ENCODE data around the gene ZMIZ1. TPM values are rescaled to one million over a fixed set of nuclear protein-coding genes. Genes with fewer than 3 reads are reported as not detected.

Gene ZMIZ1
- total RNA-seq, 1 experiment from 2014 or later = 42.3 TPM

DNA sequence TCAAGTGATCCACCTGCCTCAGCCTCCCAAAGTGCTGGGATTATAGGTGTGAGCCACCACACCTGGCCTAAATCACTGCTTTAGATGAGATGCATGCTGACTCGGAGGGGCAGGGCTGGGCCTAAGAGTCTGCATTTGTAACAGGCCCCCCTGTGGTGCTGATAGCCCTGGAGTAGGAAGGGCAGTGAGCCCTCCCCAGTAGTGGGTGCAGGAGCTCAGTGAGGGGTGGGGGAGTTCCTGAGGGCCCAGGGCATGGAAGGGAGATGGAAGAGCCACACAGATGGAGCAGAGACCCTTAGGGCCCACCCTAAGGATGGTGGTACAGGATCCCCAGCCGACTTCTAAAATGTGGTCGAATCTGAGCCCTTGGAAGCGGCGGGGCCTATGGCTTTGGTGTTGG lies 146.8 kb downstream of the ZMIZ1 start:
- Histone ChIP-seq H3K4me3 (ENCODE audit: low read depth, low read length) (no peak overlapping the region), H3K27me3 (replicated peaks; ENCODE audit: control insufficient read depth, insufficient read depth, low read length) (no peaks in the 10 kb centered on the region), H3K36me3 (ENCODE audit: control insufficient read depth, insufficient read depth, low read length) (peaks cover 9% of the 10 kb centered on the region), H3K9me3 (no peaks in the 10 kb centered on the region), H3K4me1 (no peaks in the 10 kb centered on the region)
- Mint-ChIP-seq H3K27me3 (ENCODE audit: insufficient read depth, unreplicated experiment) (no peaks in the 10 kb centered on the region), H3K36me3 (ENCODE audit: insufficient read depth, unreplicated experiment) (peaks cover 44% of the 10 kb centered on the region), H3K4me1 (ENCODE audit: low read depth, unreplicated experiment) (no peaks in the 10 kb centered on the region), H3K27ac (ENCODE audit: unreplicated experiment) (no peak overlapping the region), H3K9me3 (ENCODE audit: unreplicated experiment) (no peaks in the 10 kb centered on the region), H3K4me3 (ENCODE audit: unreplicated experiment) (no peak overlapping the region)
- intact Hi-C loops (cut with micrococcal nuclease; ENCODE audit: unreplicated experiment) = no loop called here
- POLR2A ChIA-PET = no interaction called here
- TF ChIP-seq, protein P1, sequence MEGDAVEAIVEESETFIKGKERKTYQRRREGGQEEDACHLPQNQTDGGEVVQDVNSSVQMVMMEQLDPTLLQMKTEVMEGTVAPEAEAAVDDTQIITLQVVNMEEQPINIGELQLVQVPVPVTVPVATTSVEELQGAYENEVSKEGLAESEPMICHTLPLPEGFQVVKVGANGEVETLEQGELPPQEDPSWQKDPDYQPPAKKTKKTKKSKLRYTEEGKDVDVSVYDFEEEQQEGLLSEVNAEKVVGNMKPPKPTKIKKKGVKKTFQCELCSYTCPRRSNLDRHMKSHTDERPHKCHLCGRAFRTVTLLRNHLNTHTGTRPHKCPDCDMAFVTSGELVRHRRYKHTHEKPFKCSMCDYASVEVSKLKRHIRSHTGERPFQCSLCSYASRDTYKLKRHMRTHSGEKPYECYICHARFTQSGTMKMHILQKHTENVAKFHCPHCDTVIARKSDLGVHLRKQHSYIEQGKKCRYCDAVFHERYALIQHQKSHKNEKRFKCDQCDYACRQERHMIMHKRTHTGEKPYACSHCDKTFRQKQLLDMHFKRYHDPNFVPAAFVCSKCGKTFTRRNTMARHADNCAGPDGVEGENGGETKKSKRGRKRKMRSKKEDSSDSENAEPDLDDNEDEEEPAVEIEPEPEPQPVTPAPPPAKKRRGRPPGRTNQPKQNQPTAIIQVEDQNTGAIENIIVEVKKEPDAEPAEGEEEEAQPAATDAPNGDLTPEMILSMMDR (IDR thresholded peaks at IDR 0.05; ENCODE audit: insufficient read depth in 1 of 2, low read depth in 1 of 2, low read length in 1 of 2, severe bottlenecking in 1 of 2, unreplicated experiment in 1 of 2) = no peak
- BruUV-seq (replicated peaks) = no TSS peak
- no peak for DNase-seq
- CTCF ChIA-PET = no interaction called here

DNA sequence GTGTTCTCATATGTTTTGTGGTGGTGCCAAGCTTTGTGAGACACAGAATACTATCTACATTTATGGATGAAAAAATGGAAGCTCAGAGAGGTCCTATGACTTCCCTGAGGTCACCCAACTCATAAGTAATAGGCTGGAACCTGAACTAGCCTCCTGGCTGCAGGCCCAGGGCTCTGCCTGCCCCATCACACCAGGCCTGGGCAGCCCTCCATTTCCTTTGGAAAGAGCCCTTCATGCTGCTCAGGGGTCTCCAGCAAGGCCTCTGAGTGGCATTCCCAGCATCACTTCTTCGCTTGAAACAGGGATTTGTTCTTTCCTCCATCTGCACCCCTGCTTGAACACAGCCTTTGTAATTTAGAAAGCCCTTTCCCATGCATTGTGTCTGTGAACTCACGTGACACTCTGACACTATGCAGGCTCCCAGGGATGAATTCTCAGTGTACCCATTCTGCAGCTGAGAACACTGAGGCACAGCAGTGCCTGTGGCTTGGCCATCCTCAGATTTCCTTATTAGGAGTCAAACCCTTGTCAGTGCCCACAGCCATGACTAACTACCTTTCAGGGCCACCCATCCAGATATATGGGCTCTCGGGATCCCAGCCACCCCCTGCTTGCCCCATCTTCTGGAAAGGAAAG lies 150.7 kb downstream of the ZMIZ1 start:
- POLR2A ChIA-PET = no interaction called here
- peaks cover 14% of the 10 kb centered on the region for H3K36me3 ChIP-seq (ENCODE audit: control insufficient read depth, insufficient read depth, low read length)
- DNase-seq = no peak
- no peaks in the 10 kb centered on the region for H3K27me3 ChIP-seq (replicated peaks; ENCODE audit: control insufficient read depth, insufficient read depth, low read length)
- Mint-ChIP-seq H3K27me3 (ENCODE audit: insufficient read depth, unreplicated experiment) (no peaks in the 10 kb centered on the region), H3K4me1 (ENCODE audit: low read depth, unreplicated experiment) (no peaks in the 10 kb centered on the region), H3K36me3 (ENCODE audit: insufficient read depth, unreplicated experiment) (peaks cover 54% of the 10 kb centered on the region), H3K27ac (ENCODE audit: unreplicated experiment) (peak overlapping the region; percentile 64), H3K4me3 (ENCODE audit: unreplicated experiment) (no peak overlapping the region), H3K9me3 (ENCODE audit: unreplicated experiment) (no peaks in the 10 kb centered on the region)
- BruUV-seq (replicated peaks) = no TSS peak
- no peaks in the 10 kb centered on the region for H3K4me1 ChIP-seq
- H3K9me3 ChIP-seq = no peaks in the 10 kb centered on the region
- CTCF ChIA-PET = no interaction called here
- TF ChIP-seq, protein P1 (IDR thresholded peaks at IDR 0.05; ENCODE audit: insufficient read depth in 1 of 2, low read depth in 1 of 2, low read length in 1 of 2, severe bottlenecking in 1 of 2, unreplicated experiment in 1 of 2) = no peak
- no peak overlapping the region for H3K4me3 ChIP-seq (ENCODE audit: low read depth, low read length)
- intact Hi-C loops (cut with micrococcal nuclease; ENCODE audit: unreplicated experiment) = no loop called here

DNA sequence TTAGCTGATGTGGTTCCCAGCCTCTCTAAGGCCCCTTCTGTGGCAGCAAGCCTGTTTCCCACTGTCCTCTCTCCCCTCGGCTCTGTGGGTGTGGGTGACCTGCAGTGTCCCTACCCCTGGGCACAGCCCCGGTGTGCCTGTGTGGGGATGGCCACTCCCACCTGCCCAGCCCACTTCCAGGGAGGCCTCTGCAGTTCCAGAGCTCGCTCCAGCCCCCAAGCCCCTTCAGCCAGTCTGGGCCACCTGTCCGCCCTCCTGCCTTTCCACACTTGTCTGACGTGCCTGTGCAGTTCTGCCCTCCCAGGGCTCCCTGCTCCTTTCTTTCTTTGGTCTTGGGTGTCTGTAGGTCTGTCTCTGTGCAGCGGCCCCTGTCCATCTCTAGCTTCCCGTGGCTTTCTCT lies 151.5 kb downstream of the ZMIZ1 start:
- DNase-seq = no peak
- Mint-ChIP-seq H3K27me3 (ENCODE audit: insufficient read depth, unreplicated experiment) (no peaks in the 10 kb centered on the region), H3K4me3 (ENCODE audit: unreplicated experiment) (no peak overlapping the region), H3K27ac (ENCODE audit: unreplicated experiment) (peak overlapping the region; percentile 69), H3K36me3 (ENCODE audit: insufficient read depth, unreplicated experiment) (peaks cover 57% of the 10 kb centered on the region), H3K4me1 (ENCODE audit: low read depth, unreplicated experiment) (no peaks in the 10 kb centered on the region), H3K9me3 (ENCODE audit: unreplicated experiment) (no peaks in the 10 kb centered on the region)
- H3K27me3 ChIP-seq (replicated peaks; ENCODE audit: control insufficient read depth, insufficient read depth, low read length) = no peaks in the 10 kb centered on the region
- no peak overlapping the region for H3K4me3 ChIP-seq (ENCODE audit: low read depth, low read length)
- BruUV-seq (replicated peaks) = no TSS peak
- H3K36me3 ChIP-seq (ENCODE audit: control insufficient read depth, insufficient read depth, low read length) = peaks cover 16% of the 10 kb centered on the region
- no peaks in the 10 kb centered on the region for H3K9me3 ChIP-seq
- CTCF ChIA-PET = no interaction called here
- POLR2A ChIA-PET = no interaction called here
- TF ChIP-seq, protein P1 (IDR thresholded peaks at IDR 0.05; ENCODE audit: insufficient read depth in 1 of 2, low read depth in 1 of 2, low read length in 1 of 2, severe bottlenecking in 1 of 2, unreplicated experiment in 1 of 2) = no peak
- intact Hi-C loops (cut with micrococcal nuclease; ENCODE audit: unreplicated experiment) = no loop called here
- H3K4me1 ChIP-seq = no peaks in the 10 kb centered on the region

All from Caco-2 (cell line).